HG03558 (cell line): Measurements from ENCODE around the gene SPAG5.

Experiments used
- ATAC-seq: cut with Tn5 transposase; IDR thresholded peaks from one replicate; pipeline ENCODE4 v1.9.1; 2021; ENCODE audit warnings: moderate number of reproducible peaks; ENCODE audit not compliant: unreplicated experiment; ENCODE audit errors: extremely low read depth

The SPAG5 gene

GRCh38 chr17:28574526-28574925 lies 24.3 kb downstream of the SPAG5 start:
- no peak for ATAC-seq

- ATAC-seq, result no peak
Observed at GRCh38 chr17:28573966-28574480, 24.8 kb downstream of the SPAG5 start.

GRCh38 chr17:28573521-28573920 lies 25.3 kb downstream of the SPAG5 start:
- no peak for ATAC-seq

- ATAC-seq, result no peak
Observed at GRCh38 chr17:28573040-28573380, 25.8 kb downstream of the SPAG5 start.

GRCh38 chr17:28572259-28573039 lies 26.4 kb downstream of the SPAG5 start:
- ATAC-seq, result no peak

- peak; percentile 53 for ATAC-seq
Observed at GRCh38 chr17:28571361-28572122, 27.3 kb downstream of the SPAG5 start, which contains the start of gene PIGS. PIGS (minus strand) TSS chr17:28571524; CDS start chr17:28571496, 28 bp downstream.

GRCh38 chr17:28570716-28571360 lies 28.0 kb downstream of the SPAG5 start:
- no peak for ATAC-seq

- ATAC-seq, result no peak
Observed at GRCh38 chr17:28569446-28569845, 29.4 kb downstream of the SPAG5 start.

GRCh38 chr17:28567604-28568003 lies 31.2 kb downstream of the SPAG5 start:
- no peak for ATAC-seq

- no peak for ATAC-seq
Observed at GRCh38 chr17:28563475-28563874, 35.4 kb downstream of the SPAG5 start.

GRCh38 chr17:28555022-28555421 lies 43.8 kb downstream of the SPAG5 start:
- no peak for ATAC-seq

- no peak for ATAC-seq
Observed at GRCh38 chr17:28554565-28554964, 44.3 kb downstream of the SPAG5 start.

- no peak for ATAC-seq
Observed at GRCh38 chr17:28553000-28553505, 45.8 kb downstream of the SPAG5 start.

GRCh38 chr17:28552176-28552999 lies 46.4 kb downstream of the SPAG5 start, which contains the start of gene UNC119:
UNC119 (minus strand) TSS chr17:28552624; CDS start chr17:28552557, 67 bp downstream.
- ATAC-seq, result no peak

- no peak for ATAC-seq
Observed at GRCh38 chr17:28551421-28552175, 47.2 kb downstream of the SPAG5 start.

- no peak for ATAC-seq
Observed at GRCh38 chr17:28550858-28551257, 48.0 kb downstream of the SPAG5 start.

GRCh38 chr17:28549236-28550132 lies 49.3 kb downstream of the SPAG5 start:
- no peak for ATAC-seq
